ENCODE measurements around the gene F13A1.

DNA sequence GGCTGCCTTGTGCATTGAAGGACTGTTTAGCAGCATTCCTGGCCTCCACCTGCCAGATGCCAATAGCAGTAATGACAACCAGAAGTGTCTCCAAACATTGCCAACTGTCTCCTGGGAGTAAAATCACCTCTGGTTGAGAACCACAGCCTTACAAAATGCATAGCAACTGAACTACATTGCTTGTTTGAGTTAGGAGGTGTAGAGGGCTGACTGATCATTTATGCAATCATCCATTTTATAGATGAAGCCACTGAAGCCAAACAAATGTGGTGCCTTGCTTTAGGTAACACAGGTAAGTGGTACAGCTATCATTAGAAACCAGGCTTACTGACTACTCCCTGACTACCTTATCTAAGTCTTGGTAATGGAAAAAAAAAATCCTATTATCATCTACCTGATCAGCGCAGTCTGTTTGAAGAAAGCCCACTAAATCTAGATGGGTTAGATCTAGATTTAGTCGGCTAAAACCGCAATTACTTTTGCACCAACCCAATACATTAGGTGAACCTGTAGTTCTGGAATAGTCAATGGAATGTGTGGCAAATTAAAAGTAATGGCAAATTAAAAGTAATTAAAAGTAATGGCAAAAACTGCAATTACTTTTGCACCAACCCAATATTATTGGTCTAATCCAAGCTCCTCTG is 47.7 kb upstream of the F13A1 start:
- TF ChIP-seq POLR2AphosphoS5 (IDR thresholded peaks at IDR 0.05; ENCODE audit: low read depth, low read length) = no peak
- TF ChIP-seq TAF1 (IDR thresholded peaks at IDR 0.05; ENCODE audit: borderline replicate concordance, insufficient read depth, low read length) = no peak
- TF ChIP-seq SIN3A (IDR thresholded peaks at IDR 0.05; ENCODE audit: borderline replicate concordance, insufficient read depth, low read length) = no peak
- TF ChIP-seq, protein P1, sequence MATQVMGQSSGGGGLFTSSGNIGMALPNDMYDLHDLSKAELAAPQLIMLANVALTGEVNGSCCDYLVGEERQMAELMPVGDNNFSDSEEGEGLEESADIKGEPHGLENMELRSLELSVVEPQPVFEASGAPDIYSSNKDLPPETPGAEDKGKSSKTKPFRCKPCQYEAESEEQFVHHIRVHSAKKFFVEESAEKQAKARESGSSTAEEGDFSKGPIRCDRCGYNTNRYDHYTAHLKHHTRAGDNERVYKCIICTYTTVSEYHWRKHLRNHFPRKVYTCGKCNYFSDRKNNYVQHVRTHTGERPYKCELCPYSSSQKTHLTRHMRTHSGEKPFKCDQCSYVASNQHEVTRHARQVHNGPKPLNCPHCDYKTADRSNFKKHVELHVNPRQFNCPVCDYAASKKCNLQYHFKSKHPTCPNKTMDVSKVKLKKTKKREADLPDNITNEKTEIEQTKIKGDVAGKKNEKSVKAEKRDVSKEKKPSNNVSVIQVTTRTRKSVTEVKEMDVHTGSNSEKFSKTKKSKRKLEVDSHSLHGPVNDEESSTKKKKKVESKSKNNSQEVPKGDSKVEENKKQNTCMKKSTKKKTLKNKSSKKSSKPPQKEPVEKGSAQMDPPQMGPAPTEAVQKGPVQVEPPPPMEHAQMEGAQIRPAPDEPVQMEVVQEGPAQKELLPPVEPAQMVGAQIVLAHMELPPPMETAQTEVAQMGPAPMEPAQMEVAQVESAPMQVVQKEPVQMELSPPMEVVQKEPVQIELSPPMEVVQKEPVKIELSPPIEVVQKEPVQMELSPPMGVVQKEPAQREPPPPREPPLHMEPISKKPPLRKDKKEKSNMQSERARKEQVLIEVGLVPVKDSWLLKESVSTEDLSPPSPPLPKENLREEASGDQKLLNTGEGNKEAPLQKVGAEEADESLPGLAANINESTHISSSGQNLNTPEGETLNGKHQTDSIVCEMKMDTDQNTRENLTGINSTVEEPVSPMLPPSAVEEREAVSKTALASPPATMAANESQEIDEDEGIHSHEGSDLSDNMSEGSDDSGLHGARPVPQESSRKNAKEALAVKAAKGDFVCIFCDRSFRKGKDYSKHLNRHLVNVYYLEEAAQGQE (IDR thresholded peaks at IDR 0.05; ENCODE audit: insufficient read depth in 1 of 2, low read depth in 2 of 2, low read length in 2 of 2) = no peak
